GM12878 (cell line): Measurements from ENCODE around the gene ENOX1.
"Not testable (repeated sequence)": the region's sequence is repeated elsewhere in the genome, so short reads cannot be mapped to it uniquely, and the experiment has no call there.

ENCODE experiments used
- CTCF ChIP-seq, 3 experiments: IDR thresholded peaks in 2 of 3; conservative IDR thresholded peaks in 1 of 3; 2 replicates each; pipeline ENCODE4 v1.5.1; 2011; ENCODE audit warnings: low read depth in 3 of 3, low read length in 3 of 3, mild to moderate bottlenecking in 3 of 3, control low read depth in 2 of 3, moderate library complexity in 2 of 3, inconsistent platforms in 1 of 3, mixed read lengths in 1 of 3; ENCODE audit not compliant: control insufficient read depth in 2 of 3, insufficient read depth in 1 of 3; ENCODE audit errors: extremely low read depth in 1 of 3
- EZH2 ChIP-seq: IDR thresholded peaks from 2 replicates; pipeline ENCODE4 v1.6.1; 2012; ENCODE audit warnings: low read depth, mild to moderate bottlenecking, control low read depth, inconsistent platforms, low read length, borderline replicate concordance; ENCODE audit not compliant: control insufficient read depth
- FOXM1 ChIP-seq: IDR thresholded peaks from 2 replicates; pipeline ENCODE4 v1.6.1; 2012; ENCODE audit warnings: low read depth, mild to moderate bottlenecking, inconsistent platforms, low read length, moderate library complexity
- MXI1 ChIP-seq: fragments of 150-350 bp; IDR thresholded peaks from 2 replicates; pipeline ENCODE4 v1.6.1; 2011; ENCODE audit warnings: low read depth, mild to moderate bottlenecking, inconsistent platforms, low read length, improper control_type of control experiment
- NFYA ChIP-seq: IDR thresholded peaks from 2 replicates; pipeline ENCODE4 v1.6.1; 2011; ENCODE audit warnings: low read depth, mild to moderate bottlenecking, low read length, improper control_type of control experiment, borderline replicate concordance
- NR2C2 ChIP-seq: IDR thresholded peaks from 2 replicates; pipeline ENCODE4 v1.6.1; 2011; ENCODE audit warnings: borderline replicate concordance, low read depth; ENCODE audit not compliant: control insufficient read depth, insufficient read length
- POLR2A ChIP-seq: IDR thresholded peaks from 2 replicates; pipeline ENCODE4 v1.6.1; 2011; ENCODE audit warnings: low read depth, mild to moderate bottlenecking, low read length
- RCOR1 ChIP-seq: conservative IDR thresholded peaks from 2 replicates; pipeline ENCODE4 v1.6.1; 2012; ENCODE audit warnings: low read depth, low read length, improper control_type of control experiment
- REST ChIP-seq: IDR thresholded peaks from 2 replicates; pipeline ENCODE4 v1.6.1; 2012; ENCODE audit warnings: mild to moderate bottlenecking, low read depth, low read length
- RFX5 ChIP-seq: IDR thresholded peaks from 2 replicates; pipeline ENCODE4 v1.6.1; 2011; ENCODE audit warnings: low read depth, low read length, improper control_type of control experiment
- SMC3 ChIP-seq: IDR thresholded peaks from 2 replicates; pipeline ENCODE4 v1.6.1; 2011; ENCODE audit warnings: low read length, improper control_type of control experiment, borderline replicate concordance
- ZNF217 ChIP-seq: fragments of 450-650 bp; IDR thresholded peaks from 2 replicates; pipeline ENCODE4 v1.6.1; 2017; ENCODE audit warnings: antibody characterized with exemption, mild to moderate bottlenecking

- TF ChIP-seq ZNF217; EZH2; CTCF (IDR thresholded peaks at IDR 0.05 in 2 of 3, conservative IDR thresholded peaks at IDR 0.05 in 1 of 3; ENCODE audit: control insufficient read depth in 2 of 3, extremely low read depth in 1 of 3, insufficient read depth in 1 of 3, low read depth in 3 of 3, low read length in 3 of 3); SMC3; REST; MXI1; NFYA; RFX5; RCOR1; NR2C2; POLR2A; FOXM1: not testable (repeated sequence)
These were observed 370.4 kb downstream of the ENOX1 start for GRCh38 chr13:43416408-43416807.
